Activated CD4-positive, alpha-beta T cell treated with anti-CD3 and anti-CD28 coated beads, Interleukin-2, amount 10 ng/mL, durations not matched to agents 7 days and 5 days (primary cell): ENCODE data around the gene PACSIN2. TPM values are rescaled to one million over a fixed set of nuclear protein-coding genes. Genes with fewer than 3 reads are reported as not detected.

ENCODE experiments used
- CTCF ChIA-PET: fragments of 350-600 bp; sonication (Branson Sonifier 250); formaldehyde crosslinking; loops from one replicate; lab custom pipeline; 2021; ENCODE audit warnings: antibody characterized with exemption; lab: Charles Lee
- POLR2A ChIA-PET: fragments of 350-600 bp; sonication (Branson Sonifier 250); formaldehyde crosslinking; loops from one replicate; lab custom pipeline; 2021; ENCODE audit warnings: antibody characterized with exemption; lab: Charles Lee
- DNase-seq: peaks from one replicate; pipeline ENCODE4 v3.0.0-alpha.2; 2020
- H3K27ac Mint-ChIP-seq: one replicate; pipeline ENCODE4 v1.8.0; 2021; ENCODE audit warnings: mild to moderate bottlenecking, moderate library complexity, mixed read lengths
- H3K27me3 Mint-ChIP-seq: one replicate; pipeline ENCODE4 v1.8.0; 2021; ENCODE audit warnings: mixed read lengths
- H3K36me3 Mint-ChIP-seq: one replicate; pipeline ENCODE4 v1.8.0; 2021; ENCODE audit warnings: low read depth, mixed read lengths
- H3K4me1 Mint-ChIP-seq: one replicate; pipeline ENCODE4 v1.8.0; 2021; ENCODE audit warnings: mixed read lengths
- H3K4me3 Mint-ChIP-seq: one replicate; pipeline ENCODE4 v1.8.0; 2021; ENCODE audit warnings: mild to moderate bottlenecking, moderate library complexity, mixed read lengths
- H3K9me3 Mint-ChIP-seq: one replicate; pipeline ENCODE4 v1.8.0; 2021; ENCODE audit warnings: mixed read lengths
- total RNA-seq, 2 experiments: library from RNA; stranded (reverse); gene quantifications; one replicate each; pipeline ENCODE4 v1.2.3, GENCODE V29; 2021

Gene PACSIN2
- total RNA-seq, 2 experiments from 2014 or later, result 32.3 to 35.8 TPM

- ChIA-PET POLR2A (no interaction called here), CTCF (interaction anchor here (0.9 kb wide), 1 partner anchor 23 kb away, joined by 3 read pairs; no protein-coding TSS in a partner anchor)
- H3K9me3 Mint-ChIP-seq, result peaks cover 4% of the 10 kb centered on the region
Measured at GRCh38 chr22:42869463-42869862, 145.5 kb downstream of the PACSIN2 start.

GRCh38 chr22:42868751-42869251 lies 146.1 kb downstream of the PACSIN2 start:
- peaks cover 16% of the 10 kb centered on the region for H3K36me3 Mint-ChIP-seq
- no peak overlapping the region for H3K27ac Mint-ChIP-seq
- H3K27me3 Mint-ChIP-seq, result no peaks in the 10 kb centered on the region
- no peak for DNase-seq
- CTCF ChIA-PET, result interaction anchor here (0.9 to 1.5 kb wide), 3 partner anchors 17 to 22 kb away, joined by 3 to 5 read pairs (median 3); no protein-coding TSS in a partner anchor
- POLR2A ChIA-PET, result no interaction called here
- peaks cover 1% of the 10 kb centered on the region for H3K4me1 Mint-ChIP-seq
- H3K9me3 Mint-ChIP-seq, result peaks cover 4% of the 10 kb centered on the region
- H3K4me3 Mint-ChIP-seq, result no peak overlapping the region

More at GRCh38 chr22:42869463-42869862, 145.5 kb downstream of the PACSIN2 start:
- H3K4me1 Mint-ChIP-seq, result no peaks in the 10 kb centered on the region
- H3K27ac Mint-ChIP-seq, result no peak overlapping the region
- H3K27me3 Mint-ChIP-seq, result no peaks in the 10 kb centered on the region
- no peak overlapping the region for H3K4me3 Mint-ChIP-seq
- H3K36me3 Mint-ChIP-seq, result peaks cover 16% of the 10 kb centered on the region
- DNase-seq, result no peak

- peaks cover 23% of the 10 kb centered on the region for H3K36me3 Mint-ChIP-seq
- ChIA-PET CTCF (no interaction called here), POLR2A (no interaction called here)
- H3K9me3 Mint-ChIP-seq, result peaks cover 13% of the 10 kb centered on the region
- peak overlapping the region; percentile 19 for H3K27ac Mint-ChIP-seq
- peaks cover 2% of the 10 kb centered on the region for H3K27me3 Mint-ChIP-seq
- DNase-seq, result no peak
- peaks cover 11% of the 10 kb centered on the region for H3K4me1 Mint-ChIP-seq
- no peak overlapping the region for H3K4me3 Mint-ChIP-seq
Measured at GRCh38 chr22:42866100-42866499, 148.8 kb downstream of the PACSIN2 start.

GRCh38 chr22:42865536-42865935 lies 149.4 kb downstream of the PACSIN2 start:
- no peak overlapping the region for H3K4me3 Mint-ChIP-seq
- H3K4me1 Mint-ChIP-seq, result peaks cover 11% of the 10 kb centered on the region
- ChIA-PET POLR2A (no interaction called here), CTCF (no interaction called here)
- no peak overlapping the region for H3K27ac Mint-ChIP-seq
- peaks cover 13% of the 10 kb centered on the region for H3K9me3 Mint-ChIP-seq
- peaks cover 18% of the 10 kb centered on the region for H3K36me3 Mint-ChIP-seq
- H3K27me3 Mint-ChIP-seq, result peaks cover 2% of the 10 kb centered on the region
- DNase-seq, result no peak

- peaks cover 11% of the 10 kb centered on the region for H3K4me1 Mint-ChIP-seq
- peaks cover 2% of the 10 kb centered on the region for H3K27me3 Mint-ChIP-seq
- peaks cover 13% of the 10 kb centered on the region for H3K9me3 Mint-ChIP-seq
- no peak overlapping the region for H3K4me3 Mint-ChIP-seq
- ChIA-PET POLR2A (no interaction called here), CTCF (interaction anchor here (0.7 kb wide), 1 partner anchor 11 kb away, joined by 3 read pairs; no protein-coding TSS in a partner anchor)
- no peak overlapping the region for H3K27ac Mint-ChIP-seq
- peaks cover 17% of the 10 kb centered on the region for H3K36me3 Mint-ChIP-seq
- DNase-seq, result peak; percentile 23
Measured at GRCh38 chr22:42863349-42863961, 151.5 kb downstream of the PACSIN2 start.

- H3K4me3 Mint-ChIP-seq, result no peak overlapping the region
Measured at GRCh38 chr22:42862045-42862734, 152.8 kb downstream of the PACSIN2 start.

GRCh38 chr22:42860968-42861367 lies 154.0 kb downstream of the PACSIN2 start:
- H3K9me3 Mint-ChIP-seq, result peaks cover 13% of the 10 kb centered on the region
- H3K36me3 Mint-ChIP-seq, result peaks cover 17% of the 10 kb centered on the region
- CTCF ChIA-PET, result no interaction called here
- no peak overlapping the region for H3K27ac Mint-ChIP-seq
- H3K4me3 Mint-ChIP-seq, result no peak overlapping the region
- peaks cover 2% of the 10 kb centered on the region for H3K27me3 Mint-ChIP-seq
- POLR2A ChIA-PET, result no interaction called here
- no peak for DNase-seq
- H3K4me1 Mint-ChIP-seq, result peaks cover 16% of the 10 kb centered on the region

More at GRCh38 chr22:42862045-42862734, 152.8 kb downstream of the PACSIN2 start:
- POLR2A ChIA-PET, result no interaction called here
- DNase-seq, result no peak
- CTCF ChIA-PET, result interaction anchor here (0.6 to 0.7 kb wide), 5 partner anchors 10 to 589 kb away, joined by 3 to 5 read pairs (median 4); no protein-coding TSS in a partner anchor
- H3K4me1 Mint-ChIP-seq, result peaks cover 11% of the 10 kb centered on the region
- peaks cover 2% of the 10 kb centered on the region for H3K27me3 Mint-ChIP-seq
- H3K27ac Mint-ChIP-seq, result no peak overlapping the region
- H3K36me3 Mint-ChIP-seq, result peaks cover 17% of the 10 kb centered on the region
- peaks cover 13% of the 10 kb centered on the region for H3K9me3 Mint-ChIP-seq

GRCh38 chr22:42857845-42858481 lies 157.0 kb downstream of the PACSIN2 start:
- H3K27ac Mint-ChIP-seq, result peak overlapping the region; percentile 71
- H3K4me3 Mint-ChIP-seq, result peak overlapping the region; percentile 10

GRCh38 chr22:42856865-42857704 lies 157.9 kb downstream of the PACSIN2 start, which contains the start of gene ARFGAP3:
Gene ARFGAP3, minus strand, starts transcription at chr22:42857273. Its CDS starts 91 bp downstream, at chr22:42857182.
- POLR2A ChIA-PET, result interaction anchor here (0.6 kb wide), 1 partner anchor 24 kb away, joined by 4 read pairs; no protein-coding TSS in a partner anchor
- Mint-ChIP-seq H3K9me3 (peaks cover 3% of the 10 kb centered on the region), H3K4me1 (peaks cover 10% of the 10 kb centered on the region), H3K36me3 (peaks cover 2% of the 10 kb centered on the region), H3K27ac (peak within 1 kb of the TSS; percentile 91), H3K4me3 (peak within 1 kb of the TSS; percentile 81), H3K27me3 (peaks cover 2% of the 10 kb centered on the region)
- DNase-seq, result peak; percentile 91
- CTCF ChIA-PET, result interaction anchor here (0.6 to 2.4 kb wide), 5 partner anchors 10 to 289 kb away, joined by 3 to 7 read pairs (median 4); no protein-coding TSS in a partner anchor

More at GRCh38 chr22:42857845-42858481, 157.0 kb downstream of the PACSIN2 start:
- ChIA-PET POLR2A (no interaction called here), CTCF (interaction anchor here (2.4 kb wide), 1 partner anchor 9 kb away, joined by 7 read pairs; no protein-coding TSS in a partner anchor)
- H3K9me3 Mint-ChIP-seq, result peaks cover 4% of the 10 kb centered on the region
- peaks cover 11% of the 10 kb centered on the region for H3K4me1 Mint-ChIP-seq
- peaks cover 3% of the 10 kb centered on the region for H3K36me3 Mint-ChIP-seq
- DNase-seq, result no peak
- peaks cover 2% of the 10 kb centered on the region for H3K27me3 Mint-ChIP-seq

- POLR2A ChIA-PET, result interaction anchor here (0.6 kb wide), 1 partner anchor 23 kb away, joined by 4 read pairs; no protein-coding TSS in a partner anchor
- Mint-ChIP-seq H3K4me3 (peak overlapping the region; percentile 81), H3K36me3 (no peaks in the 10 kb centered on the region), H3K4me1 (peaks cover 7% of the 10 kb centered on the region), H3K27ac (peak overlapping the region; percentile 91), H3K27me3 (no peaks in the 10 kb centered on the region), H3K9me3 (no peaks in the 10 kb centered on the region)
- peak; percentile 59 for DNase-seq
- CTCF ChIA-PET, result interaction anchor here (0.8 to 2.4 kb wide), 3 partner anchors 11 to 15 kb away, joined by 3 to 7 read pairs (median 3); no protein-coding TSS in a partner anchor
Measured at GRCh38 chr22:42856179-42856864, 158.6 kb downstream of the PACSIN2 start.

GRCh38 chr22:42855721-42856120 lies 159.2 kb downstream of the PACSIN2 start:
- CTCF ChIA-PET, result interaction anchor here (2.4 kb wide), 1 partner anchor 12 kb away, joined by 7 read pairs; no protein-coding TSS in a partner anchor
- peak overlapping the region; percentile 81 for H3K4me3 Mint-ChIP-seq
- POLR2A ChIA-PET, result no interaction called here
- no peaks in the 10 kb centered on the region for H3K9me3 Mint-ChIP-seq
- H3K27me3 Mint-ChIP-seq, result no peaks in the 10 kb centered on the region
- H3K27ac Mint-ChIP-seq, result peak overlapping the region; percentile 91
- H3K36me3 Mint-ChIP-seq, result no peaks in the 10 kb centered on the region
- no peak for DNase-seq
- peaks cover 7% of the 10 kb centered on the region for H3K4me1 Mint-ChIP-seq
